HG02763 (cell line): ENCODE results near the gene AFF4.

Experiments used
- ATAC-seq: cut with Tn5 transposase; IDR thresholded peaks from one replicate; pipeline ENCODE4 v1.9.1; 2021; ENCODE audit warnings: mild to moderate bottlenecking, moderate library complexity; ENCODE audit not compliant: unreplicated experiment

The AFF4 gene

GRCh38 chr5:132828846-132829494, 134.5 kb downstream of the AFF4 start:
- no peak for ATAC-seq

- no peak for ATAC-seq
Observed at GRCh38 chr5:132827943-132828673, 135.3 kb downstream of the AFF4 start.

GRCh38 chr5:132826424-132827082, 136.9 kb downstream of the AFF4 start:
- no peak for ATAC-seq

- ATAC-seq = no peak
Observed at GRCh38 chr5:132825834-132826391, 137.5 kb downstream of the AFF4 start.
